HEK293 (cell line): Measurements from ENCODE around the gene GANAB.
A peak's percentile ranks its signal among the peaks of the same experiment; 100 is the strongest.

Source experiments
- GLIS2 ChIP-seq: fragments of 450-650 bp; formaldehyde crosslinking; IDR thresholded peaks from 2 replicates; pipeline ENCODE4 v1.5.1; 2016; ENCODE audit warnings: missing biosample characterization, missing genetic modification characterization
- HOXD13 ChIP-seq: sonication (generic); formaldehyde crosslinking; IDR thresholded peaks from 2 replicates; pipeline ENCODE4 v1.8.0; 2022; ENCODE audit warnings: missing genetic modification reagents, borderline replicate concordance
- MYNN ChIP-seq: fragments of 450-650 bp; formaldehyde crosslinking; IDR thresholded peaks from 2 replicates; pipeline ENCODE4 v1.5.1; 2016; ENCODE audit warnings: missing biosample characterization, missing genetic modification characterization, borderline replicate concordance
- OSR2 ChIP-seq: fragments of 450-650 bp; formaldehyde crosslinking; IDR thresholded peaks from 2 replicates; pipeline ENCODE4 v1.5.1; 2016; ENCODE audit warnings: missing biosample characterization, missing genetic modification characterization
- ZEB2 ChIP-seq: fragments of 450-650 bp; formaldehyde crosslinking; IDR thresholded peaks from 2 replicates; pipeline ENCODE4 v1.5.1; 2016; ENCODE audit warnings: missing biosample characterization, missing genetic modification characterization
- ZNF19 ChIP-seq: fragments of 450-650 bp; formaldehyde crosslinking; IDR thresholded peaks from 2 replicates; pipeline ENCODE4; 2016; ENCODE audit warnings: missing biosample characterization, missing genetic modification characterization, low read depth
- ZNF311 ChIP-seq: fragments of 450-650 bp; formaldehyde crosslinking; IDR thresholded peaks from 2 replicates; pipeline ENCODE4 v1.5.1; 2017; ENCODE audit warnings: missing biosample characterization, missing genetic modification characterization, borderline replicate concordance
- ZNF324 ChIP-seq: fragments of 450-650 bp; formaldehyde crosslinking; IDR thresholded peaks from 2 replicates; pipeline ENCODE4 v1.5.1; 2016; ENCODE audit warnings: missing biosample characterization, missing genetic modification characterization
- ZNF473 ChIP-seq: fragments of 450-650 bp; formaldehyde crosslinking; IDR thresholded peaks from 2 replicates; pipeline ENCODE4 v1.5.1; 2017; ENCODE audit warnings: missing biosample characterization, missing genetic modification characterization
- ZNF514 ChIP-seq: fragments of 450-650 bp; formaldehyde crosslinking; IDR thresholded peaks from 2 replicates; pipeline ENCODE4 v1.5.1; 2016; ENCODE audit warnings: missing biosample characterization, missing genetic modification characterization
- ZNF548 ChIP-seq: fragments of 450-650 bp; formaldehyde crosslinking; IDR thresholded peaks from 2 replicates; pipeline ENCODE4 v1.5.1; 2016; ENCODE audit warnings: missing biosample characterization, missing genetic modification characterization
- ZNF747 ChIP-seq: fragments of 450-650 bp; formaldehyde crosslinking; IDR thresholded peaks from 2 replicates; pipeline ENCODE4 v1.5.1; 2016; ENCODE audit warnings: missing biosample characterization, missing genetic modification characterization
- ZNF837 ChIP-seq: fragments of 450-650 bp; formaldehyde crosslinking; IDR thresholded peaks from 2 replicates; pipeline ENCODE4 v1.5.1; 2016; ENCODE audit warnings: missing biosample characterization, missing genetic modification characterization
- ZXDB ChIP-seq: fragments of 450-650 bp; formaldehyde crosslinking; IDR thresholded peaks from 2 replicates; pipeline ENCODE4 v1.5.1; 2016; ENCODE audit warnings: missing biosample characterization, missing genetic modification characterization
- TF ChIP-seq, protein P1 (sequence below): fragments of 450-650 bp; formaldehyde crosslinking; IDR thresholded peaks from 2 replicates; pipeline ENCODE4 v1.5.1; 2016; ENCODE audit warnings: missing biosample characterization, missing genetic modification characterization
- TF ChIP-seq, protein P2 (sequence below): fragments of 450-650 bp; IDR thresholded peaks from 2 replicates; pipeline ENCODE4 v1.5.1; 2018; ENCODE audit warnings: missing biosample characterization, missing genetic modification characterization
- TF ChIP-seq, protein P3 (sequence below): fragments of 450-650 bp; formaldehyde crosslinking; IDR thresholded peaks from 2 replicates; pipeline ENCODE4; 2016; ENCODE audit warnings: missing biosample characterization, missing genetic modification characterization
- TF ChIP-seq, protein P4 (sequence below): fragments of 450-650 bp; formaldehyde crosslinking; optimal IDR thresholded peaks from 2 replicates; pipeline ENCODE3; 2016; ENCODE audit warnings: missing biosample characterization, mild to moderate bottlenecking, missing genetic modification characterization
- TF ChIP-seq, protein P5 (sequence below): fragments of 450-650 bp; formaldehyde crosslinking; IDR thresholded peaks from 2 replicates; pipeline ENCODE4 v1.5.1; 2016; ENCODE audit warnings: missing biosample characterization, missing genetic modification characterization
- TF ChIP-seq, protein P6 (sequence below): sonication (generic); formaldehyde crosslinking; IDR thresholded peaks from 2 replicates; pipeline ENCODE4 v1.8.1; 2022; ENCODE audit warnings: mild to moderate bottlenecking, moderate library complexity, missing genetic modification reagents
- TF ChIP-seq, protein P7 (sequence below): fragments of 450-650 bp; formaldehyde crosslinking; IDR thresholded peaks from 2 replicates; pipeline ENCODE4 v1.5.1; 2016; ENCODE audit warnings: missing biosample characterization, missing genetic modification characterization
- TF ChIP-seq, protein P8 (sequence below): fragments of 450-650 bp; formaldehyde crosslinking; IDR thresholded peaks from 2 replicates; pipeline ENCODE4 v1.5.0; 2017; ENCODE audit warnings: missing biosample characterization, missing genetic modification characterization, borderline replicate concordance

Gene GANAB

DNA sequence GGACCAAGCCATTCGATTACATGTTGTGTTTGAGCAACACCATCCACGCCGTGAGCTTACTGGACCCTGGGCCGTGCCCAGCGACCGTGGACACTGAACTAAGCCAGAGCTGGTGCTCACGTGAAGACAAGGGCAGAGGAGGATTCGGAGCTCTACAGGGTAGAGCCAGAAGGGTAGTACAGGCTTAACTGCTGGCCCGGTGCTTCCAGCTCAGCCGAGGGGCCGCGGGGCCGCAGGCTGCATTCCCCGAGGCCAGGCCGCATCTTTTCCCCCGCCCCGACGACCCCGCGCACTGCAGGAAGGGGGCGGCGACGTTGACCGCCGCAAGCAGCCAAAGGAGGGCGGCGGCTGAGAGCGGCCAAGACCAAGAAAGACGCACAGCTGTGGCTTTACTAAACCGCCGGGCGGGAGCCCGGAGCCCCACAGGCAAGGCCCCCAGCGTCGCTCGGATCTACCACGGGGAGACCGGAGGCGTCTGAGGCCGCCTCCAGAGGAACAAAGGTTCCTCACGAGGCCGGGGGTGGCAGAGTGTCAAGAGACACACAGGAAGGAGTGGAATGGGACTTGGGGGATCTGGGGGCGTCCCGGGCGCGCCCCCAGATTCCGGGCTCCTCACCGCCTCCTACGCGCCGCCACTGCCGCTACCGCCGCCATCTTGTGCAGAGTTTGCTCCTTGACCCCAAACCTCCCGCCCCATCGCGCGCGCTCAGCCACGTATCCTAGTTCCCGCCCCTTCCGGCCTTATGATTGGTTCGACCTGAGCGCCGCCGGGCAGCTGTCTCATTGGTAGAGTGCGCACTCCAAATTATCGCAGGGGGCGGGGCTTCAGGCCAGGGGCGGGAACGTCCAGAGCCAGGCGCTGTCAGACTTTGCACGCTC is at the start of gene GANAB (continued):
- TF ChIP-seq, protein P1, sequence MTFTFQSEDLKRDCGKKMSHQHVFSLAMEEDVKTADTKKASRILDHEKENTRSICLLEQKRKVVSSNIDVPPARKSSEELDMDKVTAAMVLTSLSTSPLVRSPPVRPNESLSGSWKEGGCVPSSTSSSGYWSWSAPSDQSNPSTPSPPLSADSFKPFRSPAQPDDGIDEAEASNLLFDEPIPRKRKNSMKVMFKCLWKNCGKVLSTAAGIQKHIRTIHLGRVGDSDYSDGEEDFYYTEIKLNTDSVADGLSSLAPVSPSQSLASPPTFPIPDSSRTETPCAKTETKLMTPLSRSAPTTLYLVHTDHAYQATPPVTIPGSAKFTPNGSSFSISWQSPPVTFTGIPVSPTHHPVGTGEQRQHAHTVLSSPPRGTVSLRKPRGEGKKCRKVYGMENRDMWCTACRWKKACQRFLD (tag by site-specific recombination) = no peak
- TF ChIP-seq, protein P2, sequence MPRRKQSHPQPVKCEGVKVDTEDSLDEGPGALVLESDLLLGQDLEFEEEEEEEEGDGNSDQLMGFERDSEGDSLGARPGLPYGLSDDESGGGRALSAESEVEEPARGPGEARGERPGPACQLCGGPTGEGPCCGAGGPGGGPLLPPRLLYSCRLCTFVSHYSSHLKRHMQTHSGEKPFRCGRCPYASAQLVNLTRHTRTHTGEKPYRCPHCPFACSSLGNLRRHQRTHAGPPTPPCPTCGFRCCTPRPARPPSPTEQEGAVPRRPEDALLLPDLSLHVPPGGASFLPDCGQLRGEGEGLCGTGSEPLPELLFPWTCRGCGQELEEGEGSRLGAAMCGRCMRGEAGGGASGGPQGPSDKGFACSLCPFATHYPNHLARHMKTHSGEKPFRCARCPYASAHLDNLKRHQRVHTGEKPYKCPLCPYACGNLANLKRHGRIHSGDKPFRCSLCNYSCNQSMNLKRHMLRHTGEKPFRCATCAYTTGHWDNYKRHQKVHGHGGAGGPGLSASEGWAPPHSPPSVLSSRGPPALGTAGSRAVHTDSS (tag by site-specific recombination) = no peak; the same call in 1 of the 2 replicates
- TF ChIP-seq ZNF747 (tag by site-specific recombination) = no peak
- TF ChIP-seq, protein P3, sequence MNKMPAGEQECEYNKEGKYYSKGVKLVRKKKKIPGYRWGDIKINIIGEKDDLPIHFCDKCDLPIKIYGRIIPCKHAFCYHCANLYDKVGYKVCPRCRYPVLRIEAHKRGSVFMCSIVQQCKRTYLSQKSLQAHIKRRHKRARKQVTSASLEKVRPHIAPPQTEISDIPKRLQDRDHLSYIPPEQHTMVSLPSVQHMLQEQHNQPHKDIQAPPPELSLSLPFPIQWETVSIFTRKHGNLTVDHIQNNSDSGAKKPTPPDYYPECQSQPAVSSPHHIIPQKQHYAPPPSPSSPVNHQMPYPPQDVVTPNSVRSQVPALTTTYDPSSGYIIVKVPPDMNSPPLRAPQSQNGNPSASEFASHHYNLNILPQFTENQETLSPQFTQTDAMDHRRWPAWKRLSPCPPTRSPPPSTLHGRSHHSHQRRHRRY = 0 out of 2 replicates have a peak, but pooled peaks have one; percentile 52
- no peak for TF ChIP-seq HOXD13 (CRISPR knock-in tag)
- TF ChIP-seq ZNF837 (tag by site-specific recombination) = no peak
- no peak for TF ChIP-seq ZEB2
- TF ChIP-seq ZNF548 (tag by site-specific recombination) = no peak
- TF ChIP-seq, protein P4, sequence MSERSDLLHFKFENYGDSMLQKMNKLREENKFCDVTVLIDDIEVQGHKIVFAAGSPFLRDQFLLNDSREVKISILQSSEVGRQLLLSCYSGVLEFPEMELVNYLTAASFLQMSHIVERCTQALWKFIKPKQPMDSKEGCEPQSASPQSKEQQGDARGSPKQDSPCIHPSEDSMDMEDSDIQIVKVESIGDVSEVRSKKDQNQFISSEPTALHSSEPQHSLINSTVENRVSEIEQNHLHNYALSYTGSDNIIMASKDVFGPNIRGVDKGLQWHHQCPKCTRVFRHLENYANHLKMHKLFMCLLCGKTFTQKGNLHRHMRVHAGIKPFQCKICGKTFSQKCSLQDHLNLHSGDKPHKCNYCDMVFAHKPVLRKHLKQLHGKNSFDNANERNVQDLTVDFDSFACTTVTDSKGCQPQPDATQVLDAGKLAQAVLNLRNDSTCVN = peak; percentile 76
- peak; percentile 82 for TF ChIP-seq GLIS2 (tag by site-specific recombination)
- 0 out of 2 replicates have a peak, but pooled peaks have one; percentile 57 for TF ChIP-seq ZNF324 (tag by site-specific recombination)
- TF ChIP-seq, protein P5, sequence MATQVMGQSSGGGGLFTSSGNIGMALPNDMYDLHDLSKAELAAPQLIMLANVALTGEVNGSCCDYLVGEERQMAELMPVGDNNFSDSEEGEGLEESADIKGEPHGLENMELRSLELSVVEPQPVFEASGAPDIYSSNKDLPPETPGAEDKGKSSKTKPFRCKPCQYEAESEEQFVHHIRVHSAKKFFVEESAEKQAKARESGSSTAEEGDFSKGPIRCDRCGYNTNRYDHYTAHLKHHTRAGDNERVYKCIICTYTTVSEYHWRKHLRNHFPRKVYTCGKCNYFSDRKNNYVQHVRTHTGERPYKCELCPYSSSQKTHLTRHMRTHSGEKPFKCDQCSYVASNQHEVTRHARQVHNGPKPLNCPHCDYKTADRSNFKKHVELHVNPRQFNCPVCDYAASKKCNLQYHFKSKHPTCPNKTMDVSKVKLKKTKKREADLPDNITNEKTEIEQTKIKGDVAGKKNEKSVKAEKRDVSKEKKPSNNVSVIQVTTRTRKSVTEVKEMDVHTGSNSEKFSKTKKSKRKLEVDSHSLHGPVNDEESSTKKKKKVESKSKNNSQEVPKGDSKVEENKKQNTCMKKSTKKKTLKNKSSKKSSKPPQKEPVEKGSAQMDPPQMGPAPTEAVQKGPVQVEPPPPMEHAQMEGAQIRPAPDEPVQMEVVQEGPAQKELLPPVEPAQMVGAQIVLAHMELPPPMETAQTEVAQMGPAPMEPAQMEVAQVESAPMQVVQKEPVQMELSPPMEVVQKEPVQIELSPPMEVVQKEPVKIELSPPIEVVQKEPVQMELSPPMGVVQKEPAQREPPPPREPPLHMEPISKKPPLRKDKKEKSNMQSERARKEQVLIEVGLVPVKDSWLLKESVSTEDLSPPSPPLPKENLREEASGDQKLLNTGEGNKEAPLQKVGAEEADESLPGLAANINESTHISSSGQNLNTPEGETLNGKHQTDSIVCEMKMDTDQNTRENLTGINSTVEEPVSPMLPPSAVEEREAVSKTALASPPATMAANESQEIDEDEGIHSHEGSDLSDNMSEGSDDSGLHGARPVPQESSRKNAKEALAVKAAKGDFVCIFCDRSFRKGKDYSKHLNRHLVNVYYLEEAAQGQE (tag by site-specific recombination) = no peak
- TF ChIP-seq, protein P6, sequence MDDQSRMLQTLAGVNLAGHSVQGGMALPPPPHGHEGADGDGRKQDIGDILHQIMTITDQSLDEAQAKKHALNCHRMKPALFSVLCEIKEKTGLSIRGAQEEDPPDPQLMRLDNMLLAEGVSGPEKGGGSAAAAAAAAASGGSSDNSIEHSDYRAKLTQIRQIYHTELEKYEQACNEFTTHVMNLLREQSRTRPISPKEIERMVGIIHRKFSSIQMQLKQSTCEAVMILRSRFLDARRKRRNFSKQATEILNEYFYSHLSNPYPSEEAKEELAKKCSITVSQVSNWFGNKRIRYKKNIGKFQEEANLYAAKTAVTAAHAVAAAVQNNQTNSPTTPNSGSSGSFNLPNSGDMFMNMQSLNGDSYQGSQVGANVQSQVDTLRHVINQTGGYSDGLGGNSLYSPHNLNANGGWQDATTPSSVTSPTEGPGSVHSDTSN (CRISPR knock-in tag) = no peak
- TF ChIP-seq ZNF514 (tag by site-specific recombination) = no peak
- no peak for TF ChIP-seq OSR2
- no peak for TF ChIP-seq MYNN (tag by site-specific recombination)
- TF ChIP-seq ZXDB (tag by site-specific recombination) = peak; percentile 38; the same call in 1 of the 2 replicates
- no peak for TF ChIP-seq ZNF19
- TF ChIP-seq, protein P7, sequence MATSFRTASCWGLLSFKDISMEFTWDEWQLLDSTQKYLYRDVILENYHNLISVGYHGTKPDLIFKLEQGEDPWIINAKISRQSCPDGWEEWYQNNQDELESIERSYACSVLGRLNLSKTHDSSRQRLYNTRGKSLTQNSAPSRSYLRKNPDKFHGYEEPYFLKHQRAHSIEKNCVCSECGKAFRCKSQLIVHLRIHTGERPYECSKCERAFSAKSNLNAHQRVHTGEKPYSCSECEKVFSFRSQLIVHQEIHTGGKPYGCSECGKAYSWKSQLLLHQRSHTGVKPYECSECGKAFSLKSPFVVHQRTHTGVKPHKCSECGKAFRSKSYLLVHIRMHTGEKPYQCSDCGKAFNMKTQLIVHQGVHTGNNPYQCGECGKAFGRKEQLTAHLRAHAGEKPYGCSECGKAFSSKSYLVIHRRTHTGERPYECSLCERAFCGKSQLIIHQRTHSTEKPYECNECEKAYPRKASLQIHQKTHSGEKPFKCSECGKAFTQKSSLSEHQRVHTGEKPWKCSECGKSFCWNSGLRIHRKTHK (tag by site-specific recombination) = no peak
- TF ChIP-seq ZNF473 = no peak
- no peak for TF ChIP-seq ZNF311 (tag by site-specific recombination)
- TF ChIP-seq, protein P8, sequence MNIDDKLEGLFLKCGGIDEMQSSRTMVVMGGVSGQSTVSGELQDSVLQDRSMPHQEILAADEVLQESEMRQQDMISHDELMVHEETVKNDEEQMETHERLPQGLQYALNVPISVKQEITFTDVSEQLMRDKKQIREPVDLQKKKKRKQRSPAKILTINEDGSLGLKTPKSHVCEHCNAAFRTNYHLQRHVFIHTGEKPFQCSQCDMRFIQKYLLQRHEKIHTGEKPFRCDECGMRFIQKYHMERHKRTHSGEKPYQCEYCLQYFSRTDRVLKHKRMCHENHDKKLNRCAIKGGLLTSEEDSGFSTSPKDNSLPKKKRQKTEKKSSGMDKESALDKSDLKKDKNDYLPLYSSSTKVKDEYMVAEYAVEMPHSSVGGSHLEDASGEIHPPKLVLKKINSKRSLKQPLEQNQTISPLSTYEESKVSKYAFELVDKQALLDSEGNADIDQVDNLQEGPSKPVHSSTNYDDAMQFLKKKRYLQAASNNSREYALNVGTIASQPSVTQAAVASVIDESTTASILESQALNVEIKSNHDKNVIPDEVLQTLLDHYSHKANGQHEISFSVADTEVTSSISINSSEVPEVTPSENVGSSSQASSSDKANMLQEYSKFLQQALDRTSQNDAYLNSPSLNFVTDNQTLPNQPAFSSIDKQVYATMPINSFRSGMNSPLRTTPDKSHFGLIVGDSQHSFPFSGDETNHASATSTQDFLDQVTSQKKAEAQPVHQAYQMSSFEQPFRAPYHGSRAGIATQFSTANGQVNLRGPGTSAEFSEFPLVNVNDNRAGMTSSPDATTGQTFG = no peak
